ENCODE results near the gene S100A4.
A peak's percentile ranks its signal among the peaks of the same experiment; 100 is the strongest.

- TF ChIP-seq CTCF (IDR thresholded peaks at IDR 0.05 in 2 of 3, conservative IDR thresholded peaks at IDR 0.05 in 1 of 3; ENCODE audit: borderline replicate concordance in 1 of 3, insufficient read depth in 1 of 3, low read depth in 2 of 3, low read length in 2 of 3) = no peak
- no peak for TF ChIP-seq ZFX (IDR thresholded peaks at IDR 0.05)
- TF ChIP-seq POLR2A (IDR thresholded peaks at IDR 0.05; ENCODE audit: borderline replicate concordance, extremely low read depth, insufficient read depth, insufficient read length) = peak; percentile 69
- no peak for TF ChIP-seq CEBPB (IDR thresholded peaks at IDR 0.05; ENCODE audit: low read depth)
These were observed 11.9 kb downstream of the S100A4 start for GRCh38 chr1:153533689-153534201.
